Endodermal cell (in vitro differentiated cells): Measurements from ENCODE around the gene ARVCF. TPM values are rescaled to one million over a fixed set of nuclear protein-coding genes. Genes with fewer than 3 reads are reported as not detected.

Experiments used
- DNase-seq: peaks from one replicate; pipeline ENCODE4 v3.0.0-alpha.2; 2017
- H3K27ac ChIP-seq: 2 replicates; pipeline ENCODE4 v1.5.1; 2013; ENCODE audit warnings: mild to moderate bottlenecking, low read depth, low read length, moderate library complexity
- H3K27me3 ChIP-seq: 2 replicates; pipeline ENCODE4 v1.6.1; 2013; ENCODE audit warnings: mild to moderate bottlenecking, low read length, moderate library complexity; ENCODE audit not compliant: insufficient read depth, control insufficient read depth, poor library complexity, severe bottlenecking
- H3K36me3 ChIP-seq: 2 replicates; pipeline ENCODE4 v1.7.0; 2013; ENCODE audit warnings: mild to moderate bottlenecking, low read length, moderate library complexity; ENCODE audit not compliant: control insufficient read depth, insufficient read depth
- H3K4me1 ChIP-seq: one replicate; pipeline ENCODE4 v1.7.0; 2013; ENCODE audit warnings: low read length; ENCODE audit not compliant: control insufficient read depth, insufficient read depth
- H3K4me3 ChIP-seq: 2 replicates; pipeline ENCODE4 v1.5.1; 2013; ENCODE audit warnings: mild to moderate bottlenecking, low read length, moderate library complexity
- H3K9ac ChIP-seq: 2 replicates; pipeline ENCODE4 v1.6.1; 2013; ENCODE audit warnings: mild to moderate bottlenecking, low read length, moderate library complexity; ENCODE audit not compliant: poor library complexity, severe bottlenecking; ENCODE audit errors: extremely low read depth
- H3K9me3 ChIP-seq: 2 replicates; pipeline ENCODE4 v1.6.1; 2013; ENCODE audit warnings: mild to moderate bottlenecking, low read length, moderate library complexity; ENCODE audit not compliant: control insufficient read depth
- H3K27ac Mint-ChIP-seq: 2 replicates; pipeline ENCODE4 v1.8.0; 2020; ENCODE audit warnings: mixed read lengths
- H3K27me3 Mint-ChIP-seq: 2 replicates; pipeline ENCODE4 v1.8.0; 2021; ENCODE audit warnings: mild to moderate bottlenecking, mixed read lengths; ENCODE audit not compliant: insufficient read depth
- H3K36me3 Mint-ChIP-seq: 2 replicates; pipeline ENCODE4 v1.8.0; 2020; ENCODE audit warnings: low read depth, mixed read lengths
- H3K4me1 Mint-ChIP-seq: 2 replicates; pipeline ENCODE4 v1.8.0; 2020; ENCODE audit warnings: mixed read lengths
- H3K4me3 Mint-ChIP-seq: 2 replicates; pipeline ENCODE4 v1.8.0; 2020; ENCODE audit warnings: mild to moderate bottlenecking, moderate library complexity, mixed read lengths
- H3K9me3 Mint-ChIP-seq: 2 replicates; pipeline ENCODE4 v1.8.0; 2020; ENCODE audit warnings: mild to moderate bottlenecking, mixed read lengths
- WGBS, 2 experiments: methylation state at CpG; one replicate each; pipeline versions ENCODE4 v1.1.5 to v1.1.7; 2013; ENCODE audit warnings: missing lambda C conversion rate in 2 of 2, mixed read lengths in 1 of 2; ENCODE audit not compliant: insufficient coverage in 1 of 2, insufficient read length in 1 of 2; 5-methylcytosine and 5-hydroxymethylcytosine counted together
- total RNA-seq, 2 donors: library from RNA; stranded (reverse); fragmentation: NEBNext Ultra II Directional in 1 of 2; extraction: Animal tissue kit (Norgen Biotek cat#: 25700) in 1 of 2; gene quantifications; 2 replicates in 1 of 2; 3 replicates in 1 of 2; pipeline ENCODE4 v1.2.1, GENCODE V29; 2021
- TF ChIP-seq, protein P1 (sequence below): fragments of 200-600 bp; sonication (generic); conservative IDR thresholded peaks from 2 replicates; pipeline ENCODE4 v1.5.0; 2021; ENCODE audit warnings: antibody characterized with exemption, mild to moderate bottlenecking

Gene ARVCF
- total RNA-seq, 2 donors from 2014 or later: 48.3 to 61.3 TPM

DNA sequence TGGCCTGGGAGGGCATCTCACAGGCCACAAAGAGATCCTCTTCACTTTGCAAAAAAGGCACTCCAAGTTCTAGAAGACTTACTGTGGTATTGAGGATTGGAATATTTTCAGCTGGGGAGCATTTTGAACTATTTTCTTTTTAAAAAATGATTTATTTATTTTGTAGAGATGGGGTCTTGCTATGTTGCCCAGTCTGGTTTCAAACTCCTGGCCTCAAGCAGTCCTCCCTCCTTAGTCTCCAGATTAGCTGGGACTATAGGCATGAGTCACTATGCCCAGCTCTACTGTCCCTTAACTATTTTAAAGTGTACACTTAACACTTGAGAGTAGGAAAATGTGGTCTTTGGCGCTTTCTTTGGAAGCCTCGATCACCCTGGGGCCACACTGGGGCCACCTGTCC is 38.5 kb upstream of the ARVCF start:
- Histone ChIP-seq H3K4me1 (no peaks in the 10 kb centered on the region), H3K4me3 (no peak overlapping the region), H3K9me3 (no peaks in the 10 kb centered on the region), H3K27me3 (no peaks in the 10 kb centered on the region), H3K27ac (no peak overlapping the region), H3K9ac (no peak overlapping the region), H3K36me3 (peaks cover 3% of the 10 kb centered on the region)
- no peaks in the 10 kb centered on the region for H3K9me3 Mint-ChIP-seq
- DNase-seq: no peak
- H3K4me3 Mint-ChIP-seq: no peak overlapping the region
- H3K27me3 Mint-ChIP-seq: no peaks in the 10 kb centered on the region
- no peak overlapping the region for H3K27ac Mint-ChIP-seq
- TF ChIP-seq, protein P1, sequence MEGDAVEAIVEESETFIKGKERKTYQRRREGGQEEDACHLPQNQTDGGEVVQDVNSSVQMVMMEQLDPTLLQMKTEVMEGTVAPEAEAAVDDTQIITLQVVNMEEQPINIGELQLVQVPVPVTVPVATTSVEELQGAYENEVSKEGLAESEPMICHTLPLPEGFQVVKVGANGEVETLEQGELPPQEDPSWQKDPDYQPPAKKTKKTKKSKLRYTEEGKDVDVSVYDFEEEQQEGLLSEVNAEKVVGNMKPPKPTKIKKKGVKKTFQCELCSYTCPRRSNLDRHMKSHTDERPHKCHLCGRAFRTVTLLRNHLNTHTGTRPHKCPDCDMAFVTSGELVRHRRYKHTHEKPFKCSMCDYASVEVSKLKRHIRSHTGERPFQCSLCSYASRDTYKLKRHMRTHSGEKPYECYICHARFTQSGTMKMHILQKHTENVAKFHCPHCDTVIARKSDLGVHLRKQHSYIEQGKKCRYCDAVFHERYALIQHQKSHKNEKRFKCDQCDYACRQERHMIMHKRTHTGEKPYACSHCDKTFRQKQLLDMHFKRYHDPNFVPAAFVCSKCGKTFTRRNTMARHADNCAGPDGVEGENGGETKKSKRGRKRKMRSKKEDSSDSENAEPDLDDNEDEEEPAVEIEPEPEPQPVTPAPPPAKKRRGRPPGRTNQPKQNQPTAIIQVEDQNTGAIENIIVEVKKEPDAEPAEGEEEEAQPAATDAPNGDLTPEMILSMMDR: no peak
- no peaks in the 10 kb centered on the region for H3K4me1 Mint-ChIP-seq
- peaks cover 18% of the 10 kb centered on the region for H3K36me3 Mint-ChIP-seq
- WGBS, 2 experiments: 89 to 100% methylated on average over 1 to 2 of the region's 2 CpGs

GRCh38 chr22:20054485-20054884 is 37.9 kb upstream of the ARVCF start:
- Mint-ChIP-seq H3K27me3 (no peaks in the 10 kb centered on the region), H3K4me3 (no peak overlapping the region), H3K9me3 (no peaks in the 10 kb centered on the region), H3K27ac (no peak overlapping the region), H3K36me3 (peaks cover 23% of the 10 kb centered on the region), H3K4me1 (no peaks in the 10 kb centered on the region)
- H3K4me1 ChIP-seq: no peaks in the 10 kb centered on the region
- H3K36me3 ChIP-seq: peaks cover 3% of the 10 kb centered on the region
- no peaks in the 10 kb centered on the region for H3K9me3 ChIP-seq
- H3K27me3 ChIP-seq: no peaks in the 10 kb centered on the region
- WGBS, 2 experiments: 95 to 100% methylated on average over 3 to 6 of the region's 6 CpGs
- no peak overlapping the region for H3K4me3 ChIP-seq
- no peak overlapping the region for H3K9ac ChIP-seq
- DNase-seq: no peak
- TF ChIP-seq, protein P1: no peak
- no peak overlapping the region for H3K27ac ChIP-seq

GRCh38 chr22:20054034-20054427 is 37.4 kb upstream of the ARVCF start:
- Mint-ChIP-seq H3K9me3 (peaks cover 3% of the 10 kb centered on the region), H3K4me3 (no peak overlapping the region), H3K4me1 (no peaks in the 10 kb centered on the region), H3K27ac (no peak overlapping the region), H3K27me3 (no peaks in the 10 kb centered on the region), H3K36me3 (peaks cover 26% of the 10 kb centered on the region)
- Histone ChIP-seq H3K27me3 (no peaks in the 10 kb centered on the region), H3K9me3 (peaks cover 3% of the 10 kb centered on the region), H3K27ac (no peak overlapping the region), H3K4me3 (no peak overlapping the region), H3K36me3 (peaks cover 4% of the 10 kb centered on the region), H3K4me1 (no peaks in the 10 kb centered on the region), H3K9ac (no peak overlapping the region)
- no peak for DNase-seq
- TF ChIP-seq, protein P1: no peak
- 92 to 97% methylated on average over 5 to 12 of the region's 12 CpGs for WGBS, 2 experiments
